ENCODE data around the gene DSTN.

DNA sequence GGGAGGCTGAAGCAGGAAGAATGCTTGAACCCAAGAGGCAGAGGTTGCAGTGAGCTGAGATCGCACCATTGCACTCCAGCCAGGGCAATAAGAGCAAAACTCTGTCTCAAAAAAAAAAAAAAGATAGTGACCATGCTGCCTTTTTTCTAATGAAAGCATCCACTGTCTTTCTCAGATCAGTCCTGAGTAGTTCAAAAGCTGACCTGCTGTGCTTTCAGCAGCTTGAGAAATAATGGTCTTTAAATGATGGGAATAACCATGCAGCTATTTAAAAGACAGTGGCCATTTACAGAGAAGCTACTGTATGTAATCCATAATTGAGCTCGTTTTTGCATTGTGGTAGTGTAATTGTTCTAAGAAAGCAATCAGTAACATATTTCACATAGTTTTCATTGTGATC is 36.1 kb downstream of the DSTN start:
- TF ChIP-seq, protein P1, sequence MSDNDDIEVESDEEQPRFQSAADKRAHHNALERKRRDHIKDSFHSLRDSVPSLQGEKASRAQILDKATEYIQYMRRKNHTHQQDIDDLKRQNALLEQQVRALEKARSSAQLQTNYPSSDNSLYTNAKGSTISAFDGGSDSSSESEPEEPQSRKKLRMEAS (IDR thresholded peaks at IDR 0.05): no peak
- TF ChIP-seq EZH2 (IDR thresholded peaks at IDR 0.05) (no peak), CTCF (IDR thresholded peaks at IDR 0.05 in 2 of 3, conservative IDR thresholded peaks at IDR 0.05 in 1 of 3; ENCODE audit: borderline replicate concordance in 1 of 3, insufficient read depth in 1 of 3, low read depth in 2 of 3, low read length in 2 of 3) (no peak), JUND (IDR thresholded peaks at IDR 0.05) (no peak), ATF3 (IDR thresholded peaks at IDR 0.05) (no peak), POLR2AphosphoS5 (IDR thresholded peaks at IDR 0.05; ENCODE audit: low read depth, low read length) (no peak), POLR2A (IDR thresholded peaks at IDR 0.05; ENCODE audit: borderline replicate concordance, extremely low read depth, insufficient read depth, insufficient read length) (no peak), ZNF274 (IDR thresholded peaks at IDR 0.05; ENCODE audit: low read depth, low read length) (no peak), EZH2phosphoT487 (IDR thresholded peaks at IDR 0.05; ENCODE audit: borderline replicate concordance) (no peak), ELF1 (IDR thresholded peaks at IDR 0.05; ENCODE audit: borderline replicate concordance, low read depth) (no peak), TCF7L2 (IDR thresholded peaks at IDR 0.05; ENCODE audit: borderline replicate concordance, extremely low read depth, insufficient read depth, insufficient read length) (no peak)
- TF ChIP-seq, protein P2, sequence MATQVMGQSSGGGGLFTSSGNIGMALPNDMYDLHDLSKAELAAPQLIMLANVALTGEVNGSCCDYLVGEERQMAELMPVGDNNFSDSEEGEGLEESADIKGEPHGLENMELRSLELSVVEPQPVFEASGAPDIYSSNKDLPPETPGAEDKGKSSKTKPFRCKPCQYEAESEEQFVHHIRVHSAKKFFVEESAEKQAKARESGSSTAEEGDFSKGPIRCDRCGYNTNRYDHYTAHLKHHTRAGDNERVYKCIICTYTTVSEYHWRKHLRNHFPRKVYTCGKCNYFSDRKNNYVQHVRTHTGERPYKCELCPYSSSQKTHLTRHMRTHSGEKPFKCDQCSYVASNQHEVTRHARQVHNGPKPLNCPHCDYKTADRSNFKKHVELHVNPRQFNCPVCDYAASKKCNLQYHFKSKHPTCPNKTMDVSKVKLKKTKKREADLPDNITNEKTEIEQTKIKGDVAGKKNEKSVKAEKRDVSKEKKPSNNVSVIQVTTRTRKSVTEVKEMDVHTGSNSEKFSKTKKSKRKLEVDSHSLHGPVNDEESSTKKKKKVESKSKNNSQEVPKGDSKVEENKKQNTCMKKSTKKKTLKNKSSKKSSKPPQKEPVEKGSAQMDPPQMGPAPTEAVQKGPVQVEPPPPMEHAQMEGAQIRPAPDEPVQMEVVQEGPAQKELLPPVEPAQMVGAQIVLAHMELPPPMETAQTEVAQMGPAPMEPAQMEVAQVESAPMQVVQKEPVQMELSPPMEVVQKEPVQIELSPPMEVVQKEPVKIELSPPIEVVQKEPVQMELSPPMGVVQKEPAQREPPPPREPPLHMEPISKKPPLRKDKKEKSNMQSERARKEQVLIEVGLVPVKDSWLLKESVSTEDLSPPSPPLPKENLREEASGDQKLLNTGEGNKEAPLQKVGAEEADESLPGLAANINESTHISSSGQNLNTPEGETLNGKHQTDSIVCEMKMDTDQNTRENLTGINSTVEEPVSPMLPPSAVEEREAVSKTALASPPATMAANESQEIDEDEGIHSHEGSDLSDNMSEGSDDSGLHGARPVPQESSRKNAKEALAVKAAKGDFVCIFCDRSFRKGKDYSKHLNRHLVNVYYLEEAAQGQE (IDR thresholded peaks at IDR 0.05; ENCODE audit: low read depth): no peak
